ENCODE measurements around the gene MASTL.

DNA sequence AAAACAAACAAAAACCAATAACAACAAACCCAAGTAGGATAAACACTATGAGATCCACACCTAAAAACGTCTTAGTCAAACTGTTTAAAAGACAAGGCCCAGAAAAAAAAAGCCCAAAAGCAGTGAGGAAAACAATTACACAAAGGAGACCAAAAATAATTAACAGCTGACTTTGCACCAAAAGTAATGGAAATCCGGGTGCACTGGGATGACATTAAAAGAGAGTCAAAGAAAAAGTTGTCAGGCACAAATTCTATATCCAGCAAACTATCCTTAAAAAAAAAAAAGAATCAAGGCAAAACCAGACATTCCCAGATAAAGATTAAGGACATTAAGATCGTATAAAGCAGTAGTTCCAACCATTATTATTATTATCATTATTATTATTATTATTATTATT, 47.0 kb upstream of the MASTL start:
- TF ChIP-seq CTCF (IDR thresholded peaks at IDR 0.05; ENCODE audit: low read depth, low read length) (no peak), EZH2phosphoT487 (IDR thresholded peaks at IDR 0.05; ENCODE audit: low read depth) (no peak)
